ENCODE results near the gene FBXO40. TPM values are rescaled to one million over a fixed set of nuclear protein-coding genes. Genes with fewer than 3 reads are reported as not detected.

Gene FBXO40
- total and polyA plus RNA-seq, 12 donors: 2.9 to 279 (median 217) TPM

- TF ChIP-seq CTCF (IDR thresholded peaks at IDR 0.05): no peak
- Histone ChIP-seq H3K36me3 (peaks cover 0 to 31% (median 0%) of the 10 kb centered on the region in 9 donors), H3K4me3 (no peak overlapping the region), H3K27ac (no peak overlapping the region), H3K27me3 (no peaks in the 10 kb centered on the region), H3K9me3 (no peaks in the 10 kb centered on the region), H3K4me1 (peaks cover 0 to 21% (median 0%) of the 10 kb centered on the region in 9 donors)
- DNase-seq (no peak), ATAC-seq (peak in 1 of 8 donors; percentile 7)
- WGBS, 2 donors: 96 to 98% methylated on average over 6 of the region's 6 CpGs
- intact Hi-C loops (cut with DNase I): no loop called here
These were observed 28.3 kb downstream of the FBXO40 start for GRCh38 chr3:121621491-121621890.

GRCh38 chr3:121624147-121624899 is 31.1 kb downstream of the FBXO40 start:
- DNase-seq (no peak), ATAC-seq (peak in 5 of 8 donors; percentile 20 to 78 (median 43))
- Histone ChIP-seq H3K27ac (peak overlapping the region in 5 of 10 donors; percentile 10 to 50 (median 43)), H3K27me3 (no peaks in the 10 kb centered on the region), H3K4me1 (peaks cover 0 to 39% (median 14%) of the 10 kb centered on the region in 9 donors), H3K36me3 (peaks cover 0 to 55% (median 0%) of the 10 kb centered on the region in 9 donors), H3K4me3 (no peak overlapping the region), H3K9me3 (no peaks in the 10 kb centered on the region)
- 53 to 62% methylated on average over 14 of the region's 14 CpGs for WGBS, 2 donors
- no peak for TF ChIP-seq CTCF (IDR thresholded peaks at IDR 0.05)
- intact Hi-C loops (cut with DNase I): no loop called here

GRCh38 chr3:121626495-121626894 is 33.3 kb downstream of the FBXO40 start:
- intact Hi-C loops (cut with DNase I): no loop called here
- Histone ChIP-seq H3K4me3 (no peak overlapping the region), H3K36me3 (peaks cover 0 to 43% (median 0%) of the 10 kb centered on the region in 9 donors), H3K4me1 (peaks cover 0 to 51% (median 14%) of the 10 kb centered on the region in 9 donors), H3K27ac (no peak overlapping the region), H3K27me3 (no peaks in the 10 kb centered on the region), H3K9me3 (no peaks in the 10 kb centered on the region)
- WGBS, 2 donors: 91 to 95% methylated on average over 4 of the region's 4 CpGs
- ATAC-seq (no peak), DNase-seq (no peak)
- no peak for TF ChIP-seq CTCF (IDR thresholded peaks at IDR 0.05)

GRCh38 chr3:121627211-121627610 is 34.0 kb downstream of the FBXO40 start:
- H3K4me1 ChIP-seq: peaks cover 0 to 51% (median 14%) of the 10 kb centered on the region in 9 donors
- intact Hi-C loops (cut with DNase I): no loop called here
- 73 to 79% methylated on average over 4 of the region's 4 CpGs for WGBS, 2 donors

More at GRCh38 chr3:121627211-121627610, 34.0 kb downstream of the FBXO40 start:
- DNase-seq (no peak), ATAC-seq (no peak)
- H3K36me3 ChIP-seq: peaks cover 0 to 39% (median 0%) of the 10 kb centered on the region in 9 donors
- no peak for TF ChIP-seq CTCF (IDR thresholded peaks at IDR 0.05)
- H3K27ac ChIP-seq: peak overlapping the region in 3 of 10 donors; percentile 35 to 52 (median 48)
- H3K4me3 ChIP-seq: no peak overlapping the region
- no peaks in the 10 kb centered on the region for H3K27me3 ChIP-seq
- no peaks in the 10 kb centered on the region for H3K9me3 ChIP-seq

All from heart right ventricle (tissue), 16 donors.